Transverse colon (tissue), 4 donors: ENCODE data around the gene TCHP.

ENCODE experiments used
- EP300 ChIP-seq: sonication (generic); formaldehyde crosslinking; IDR thresholded peaks from one replicate; pipeline ENCODE4 v1.6.1; 2017; ENCODE audit warnings: antibody characterized with exemption, low read depth
- POLR2A ChIP-seq: fragments of 450-650 bp; IDR thresholded peaks from one replicate; pipeline ENCODE4 v1.6.1; 2016; ENCODE audit warnings: antibody characterized with exemption, mild to moderate bottlenecking, moderate library complexity
- POLR2AphosphoS5 ChIP-seq, 3 donors: sonication (generic); formaldehyde crosslinking; IDR thresholded peaks; one replicate each; pipeline ENCODE4 v1.6.1; 2016; ENCODE audit warnings: antibody characterized with exemption in 3 of 3
- TF ChIP-seq, protein P1 (sequence below), 5 experiments: fragments of 200-600 bp in 3 of 5; fragments of 450-650 bp in 2 of 5; sonication (generic) in 3 of 5; IDR thresholded peaks; 1 replicate in 2 of 5; 2 replicates in 3 of 5; pipeline ENCODE4 v1.5.1; 2016 to 2017; ENCODE audit warnings: antibody characterized with exemption in 5 of 5, inconsistent platforms in 3 of 5, mild to moderate bottlenecking in 2 of 5, moderate library complexity in 1 of 5

DNA sequence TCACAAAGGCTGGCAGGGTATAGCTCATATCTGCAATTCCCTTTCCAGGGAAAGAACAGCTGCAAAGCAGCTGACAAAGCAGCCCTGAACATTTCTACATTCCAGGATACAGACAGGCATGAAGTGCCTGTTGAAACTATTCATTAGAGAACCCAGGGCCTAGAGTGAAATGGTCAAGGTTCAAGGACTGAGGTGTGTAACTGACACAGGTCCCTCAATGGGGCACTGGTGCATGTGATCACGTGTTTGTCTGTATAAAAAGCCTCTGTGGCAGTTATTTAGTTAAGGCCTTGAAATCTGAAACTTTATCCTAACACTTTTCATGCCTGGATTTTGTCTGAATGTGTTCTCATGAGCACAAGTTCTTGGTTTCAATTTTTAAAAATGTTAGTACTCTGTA is 49.0 kb downstream of the TCHP start:
- TF ChIP-seq EP300 (no peak), POLR2A (no peak), POLR2AphosphoS5 (IDR thresholded peaks at IDR 0.05) (peak in 2 of 3 donors; percentile 4 to 29)
- TF ChIP-seq, protein P1, sequence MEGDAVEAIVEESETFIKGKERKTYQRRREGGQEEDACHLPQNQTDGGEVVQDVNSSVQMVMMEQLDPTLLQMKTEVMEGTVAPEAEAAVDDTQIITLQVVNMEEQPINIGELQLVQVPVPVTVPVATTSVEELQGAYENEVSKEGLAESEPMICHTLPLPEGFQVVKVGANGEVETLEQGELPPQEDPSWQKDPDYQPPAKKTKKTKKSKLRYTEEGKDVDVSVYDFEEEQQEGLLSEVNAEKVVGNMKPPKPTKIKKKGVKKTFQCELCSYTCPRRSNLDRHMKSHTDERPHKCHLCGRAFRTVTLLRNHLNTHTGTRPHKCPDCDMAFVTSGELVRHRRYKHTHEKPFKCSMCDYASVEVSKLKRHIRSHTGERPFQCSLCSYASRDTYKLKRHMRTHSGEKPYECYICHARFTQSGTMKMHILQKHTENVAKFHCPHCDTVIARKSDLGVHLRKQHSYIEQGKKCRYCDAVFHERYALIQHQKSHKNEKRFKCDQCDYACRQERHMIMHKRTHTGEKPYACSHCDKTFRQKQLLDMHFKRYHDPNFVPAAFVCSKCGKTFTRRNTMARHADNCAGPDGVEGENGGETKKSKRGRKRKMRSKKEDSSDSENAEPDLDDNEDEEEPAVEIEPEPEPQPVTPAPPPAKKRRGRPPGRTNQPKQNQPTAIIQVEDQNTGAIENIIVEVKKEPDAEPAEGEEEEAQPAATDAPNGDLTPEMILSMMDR (IDR thresholded peaks at IDR 0.05): no peak
